ENCODE measurements around the gene NIFK. TPM values are rescaled to one million over a fixed set of nuclear protein-coding genes. Genes with fewer than 3 reads are reported as not detected.

The NIFK gene
- total RNA-seq, 2 donors from 2014 or later, result 97.3 to 157 TPM

DNA sequence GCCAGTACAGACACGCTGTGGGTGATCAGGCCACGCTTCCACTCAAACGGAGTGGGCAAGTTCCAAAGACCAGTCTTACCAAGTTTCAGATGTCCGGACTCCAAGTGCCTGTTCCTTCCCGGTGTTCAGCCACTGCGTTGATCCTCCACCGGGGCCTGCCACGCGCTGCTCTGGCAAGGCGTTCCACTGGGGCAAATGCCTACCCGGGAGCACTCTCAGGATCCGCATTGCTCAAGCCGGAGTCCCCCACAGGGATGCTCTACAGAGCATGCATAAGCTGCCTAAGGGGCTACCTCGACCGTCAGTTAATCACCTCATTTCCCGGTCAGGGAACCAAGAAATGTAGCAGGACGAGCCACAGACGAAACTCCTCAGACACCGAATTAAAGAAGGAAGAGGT lies 50.5 kb downstream of the NIFK start:
- Mint-ChIP-seq H3K36me3 (peaks cover 18 to 29% of the 10 kb centered on the region in 2 donors), H3K27ac (no peak overlapping the region), H3K9me3 (peaks cover 15 to 25% of the 10 kb centered on the region in 2 donors)
- ATAC-seq (no peak), DNase-seq (ENCODE audit: low spot score in 2 of 2) (no peak)

DNA sequence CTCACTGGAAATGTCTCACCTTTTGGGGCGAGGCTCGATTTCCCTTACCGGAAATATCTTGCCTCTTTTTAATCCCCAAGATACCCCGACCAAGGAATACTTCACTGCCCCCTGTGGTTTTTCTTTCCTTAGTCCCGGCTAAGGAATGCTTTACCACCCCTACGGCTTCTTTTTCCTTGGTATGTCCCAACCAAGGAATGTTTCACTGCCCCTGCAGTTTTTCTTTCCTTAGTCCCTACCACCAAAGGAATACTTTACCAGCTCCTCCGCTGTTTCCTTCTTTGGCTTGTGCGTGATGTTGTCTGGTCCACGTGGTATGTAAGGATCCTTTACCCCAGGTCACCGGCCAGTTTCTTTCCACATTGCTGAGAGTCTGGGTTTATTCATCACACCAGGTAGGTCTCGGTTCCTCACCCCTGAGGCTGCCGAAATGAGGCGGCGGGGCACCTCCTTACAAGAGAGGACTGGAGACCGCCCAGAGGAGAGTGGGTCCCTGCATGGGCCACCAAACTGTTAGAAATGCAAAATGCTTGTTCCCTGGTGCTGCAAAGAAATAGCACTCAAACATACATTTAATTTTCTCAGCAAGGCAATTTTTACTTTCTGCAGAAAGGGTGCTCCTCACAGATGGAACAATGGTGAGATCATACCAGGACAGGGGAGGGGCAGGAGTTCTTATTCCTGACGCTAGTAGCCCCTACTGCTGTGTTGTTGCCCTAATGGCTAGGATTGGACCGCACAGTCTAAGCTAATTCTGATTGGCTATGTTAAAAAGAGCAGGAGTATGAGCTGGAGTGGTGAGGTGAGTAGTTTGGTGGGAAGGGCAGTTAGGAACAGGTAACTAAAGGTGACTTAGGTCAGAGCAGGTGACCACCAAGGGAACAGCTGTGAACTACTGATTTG lies 54.0 kb downstream of the NIFK start:
- DNase-seq (ENCODE audit: low spot score in 2 of 2) (no peak), ATAC-seq (no peak)
- H3K9me3 Mint-ChIP-seq, result peaks cover 18 to 44% of the 10 kb centered on the region in 2 donors

DNA sequence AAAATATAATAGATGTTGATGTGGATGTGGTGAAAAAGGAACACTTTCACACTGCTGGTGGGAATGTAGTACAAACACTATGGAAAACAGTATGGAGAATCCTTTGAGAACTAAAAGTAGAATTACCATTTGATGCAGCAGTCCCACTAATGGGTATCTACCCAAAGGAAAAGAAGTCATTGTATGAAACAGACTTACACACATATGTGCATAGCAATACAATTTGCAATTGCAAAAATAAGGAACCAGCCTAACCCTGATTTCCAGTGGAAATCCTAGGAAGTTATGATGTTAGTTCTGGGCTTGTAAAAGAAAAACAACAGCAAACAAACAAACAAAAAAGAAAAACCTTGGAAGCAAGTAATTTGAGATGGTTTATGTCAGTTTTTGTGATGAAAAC lies 58.8 kb downstream of the NIFK start:
- ATAC-seq (no peak), DNase-seq (ENCODE audit: low spot score in 2 of 2) (no peak)
- H3K9me3 Mint-ChIP-seq, result peaks cover 28 to 57% of the 10 kb centered on the region in 2 donors
- peaks cover 9 to 52% of the 10 kb centered on the region in 2 donors for H3K36me3 Mint-ChIP-seq
- H3K27ac Mint-ChIP-seq, result no peak overlapping the region

More for the DNA sequence above, 54.0 kb downstream of the NIFK start:
- Mint-ChIP-seq H3K27ac (peak overlapping the region in 1 of 2 donors; percentile 33), H3K36me3 (peaks cover 23 to 51% of the 10 kb centered on the region in 2 donors)

Other genes starting within 250 kb of the NIFK start
- not detected for gene RNU4ATAC, start 206.0 kb downstream of the NIFK start, total RNA-seq
- gene CLASP1, start 87.4 kb downstream of the NIFK start, total RNA-seq, result 10 to 100 TPM; 82.3 to 98.6 TPM
- gene TSN, start 18.8 kb upstream of the NIFK start, total RNA-seq, result 10 to 100 TPM; 63.9 to 75.1 TPM

All from activated naive CD4-positive, alpha-beta T cell treated with anti-CD3 and anti-CD28 coated beads, Interleukin-2, amount 50 U/mL, for 72 hours (primary cell).